GM12878 (cell line): ENCODE results near the gene CFL2. TPM values are rescaled to one million over a fixed set of nuclear protein-coding genes. Genes with fewer than 3 reads are reported as not detected.

Experiments used
- ATAC-seq: fragments of 200-7000 bp; cut with Tn5 transposase; 3 replicates; pipeline ENCODE4 v1.9.1; 2020; ENCODE audit warnings: mild to moderate bottlenecking, moderate library complexity
- BruUV-seq: library from RNA; stranded (reverse); fragments of 400-500 nt; replicated peaks from 2 replicates; lab custom pipeline; 2021; lab: Mats Ljungman, UMichigan
- CTCF ChIA-PET: fragments of 300-600 bp; sonication (Branson Sonifier 250); formaldehyde crosslinking; extraction: SDS; loops from one replicate; lab custom pipeline; 2021; ENCODE audit warnings: inconsistent platforms; lab: Yijun Ruan, JAX
- POLR2A ChIA-PET: fragments of 350-600 bp; formaldehyde crosslinking; extraction: SDS; loops from one replicate; lab custom pipeline; 2021; ENCODE audit warnings: inconsistent platforms; lab: Charles Lee
- RAD21 ChIA-PET: fragments of 300-600 bp; sonication (Branson Sonifier 250); formaldehyde crosslinking; loops from one replicate; lab custom pipeline; 2023; ENCODE audit warnings: antibody characterized with exemption; ENCODE audit not compliant: unreplicated experiment; lab: Charles Lee
- SMC1A ChIA-PET: fragments of 300-600 bp; sonication (Branson Sonifier 250); formaldehyde crosslinking; loops from one replicate; lab custom pipeline; 2023; ENCODE audit not compliant: unreplicated experiment, uncharacterized antibody; lab: Charles Lee
- DNase-seq: peaks from one replicate; pipeline ENCODE4 v3.0.0-alpha.2; 2011; ENCODE audit warnings: low read depth, low spot score
- FAIRE-seq: peaks from 3 replicates; lab custom pipeline; 2011; peaks lifted over from hg19 to GRCh38; lab: Jason Lieb, UNC
- H2AFZ ChIP-seq: 2 replicates; pipeline ENCODE4 v1.6.0; 2011; ENCODE audit warnings: low read depth, low read length, control low read depth; ENCODE audit not compliant: control insufficient read depth
- H3K27ac ChIP-seq: 2 replicates; pipeline ENCODE4 v1.5.1; 2011; ENCODE audit warnings: control low read depth; ENCODE audit not compliant: control insufficient read depth, insufficient read depth
- H3K27me3 ChIP-seq, 2 experiments: replicated peaks in 1 of 2; 2 replicates each; pipeline versions ENCODE4 v1.6.0 to v1.6.1; 2011; ENCODE audit warnings: low read length in 1 of 2; ENCODE audit not compliant: control insufficient read depth in 2 of 2, insufficient read depth in 2 of 2
- H3K36me3 ChIP-seq, 2 experiments: 2 replicates each; pipeline ENCODE4 v1.5.1; 2011; ENCODE audit warnings: low read length in 1 of 2; ENCODE audit not compliant: control insufficient read depth in 2 of 2, insufficient read depth in 2 of 2
- H3K4me1 ChIP-seq: 2 replicates; pipeline ENCODE4 v1.6.1; 2011; ENCODE audit warnings: mild to moderate bottlenecking, low read length, moderate library complexity, mixed read lengths; ENCODE audit not compliant: control insufficient read depth, insufficient read depth
- H3K4me2 ChIP-seq: 2 replicates; pipeline ENCODE4 v1.6.0; 2011; ENCODE audit warnings: control low read depth; ENCODE audit not compliant: control insufficient read depth, insufficient read depth
- H3K4me3 ChIP-seq: fragments of 200-600 bp; sonication (generic); 2 replicates; pipeline ENCODE4 v1.5.1; 2016
- H3K79me2 ChIP-seq: 2 replicates; pipeline ENCODE4 v1.6.0; 2011; ENCODE audit warnings: low read length; ENCODE audit not compliant: control insufficient read depth, insufficient read depth
- H3K9ac ChIP-seq: 2 replicates; pipeline ENCODE4 v1.8.0; 2011; ENCODE audit warnings: low read length, control low read depth, mixed read lengths; ENCODE audit not compliant: control insufficient read depth, insufficient read depth
- H3K9me3 ChIP-seq: replicated peaks from 3 replicates; pipeline ENCODE4 v1.5.1; 2011; ENCODE audit warnings: mild to moderate bottlenecking, low read length; ENCODE audit not compliant: control insufficient read depth, insufficient read depth
- H4K20me1 ChIP-seq: 2 replicates; pipeline ENCODE4 v1.6.0; 2011; ENCODE audit not compliant: control insufficient read depth, insufficient read depth
- BHLHE40 ChIP-seq, 2 experiments: fragments of 450-650 bp in 1 of 2; IDR thresholded peaks; 2 replicates each; pipeline ENCODE4 v1.6.1; 2011 to 2017; ENCODE audit warnings: low read depth in 2 of 2, borderline replicate concordance in 1 of 2, improper control_type of control experiment in 1 of 2, low read length in 1 of 2, mild to moderate bottlenecking in 1 of 2
- CHD4 ChIP-seq: fragments of 200-600 bp; sonication (generic); IDR thresholded peaks from 2 replicates; pipeline ENCODE4 v1.6.1; 2016; ENCODE audit warnings: mild to moderate bottlenecking
- ESRRA ChIP-seq: IDR thresholded peaks from 2 replicates; pipeline ENCODE4 v1.6.1; 2012; ENCODE audit warnings: mild to moderate bottlenecking, low read length, improper control_type of control experiment
- FOS ChIP-seq: IDR thresholded peaks from 3 replicates; pipeline ENCODE4 v1.6.1; 2011; ENCODE audit warnings: borderline replicate concordance; ENCODE audit not compliant: insufficient read length; ENCODE audit errors: extremely low read depth
- IRF4 ChIP-seq: IDR thresholded peaks from 2 replicates; pipeline ENCODE4 v1.6.1; 2011; ENCODE audit warnings: low read depth, low read length
- KAT2A ChIP-seq: conservative IDR thresholded peaks from 2 replicates; pipeline ENCODE4 v1.6.1; 2011; ENCODE audit warnings: low read depth, low read length; ENCODE audit not compliant: control insufficient read depth
- NBN ChIP-seq: fragments of 450-650 bp; IDR thresholded peaks from 2 replicates; pipeline ENCODE4 v1.6.1; 2016
- POLR2AphosphoS2 ChIP-seq: IDR thresholded peaks from 2 replicates; pipeline ENCODE4 v1.6.1; 2011; ENCODE audit warnings: low read depth, mild to moderate bottlenecking, low read length, improper control_type of control experiment, moderate library complexity
- RAD51 ChIP-seq: fragments of 450-650 bp; IDR thresholded peaks from 2 replicates; pipeline ENCODE4 v1.6.1; 2016; ENCODE audit warnings: moderate library complexity, mild to moderate bottlenecking, inconsistent platforms
- RELA ChIP-seq: fragments of 450-650 bp; IDR thresholded peaks from 2 replicates; pipeline ENCODE4 v1.8.0; 2014; ENCODE audit warnings: borderline replicate concordance; ENCODE audit not compliant: partially characterized antibody
- RUNX3 ChIP-seq: IDR thresholded peaks from 2 replicates; pipeline ENCODE4 v1.6.1; 2012; ENCODE audit warnings: low read length, inconsistent platforms
- SMARCA5 ChIP-seq: fragments of 450-650 bp; IDR thresholded peaks from 2 replicates; pipeline ENCODE4 v1.6.1; 2017; ENCODE audit warnings: mild to moderate bottlenecking
- TBL1XR1 ChIP-seq: IDR thresholded peaks from 2 replicates; pipeline ENCODE4 v1.6.1; 2012; ENCODE audit warnings: low read depth, low read length, improper control_type of control experiment
- TCF3 ChIP-seq: IDR thresholded peaks from 2 replicates; pipeline ENCODE4 v1.6.1; 2012; ENCODE audit warnings: low read depth, mild to moderate bottlenecking, low read length, borderline replicate concordance; ENCODE audit not compliant: insufficient read depth
- YBX1 ChIP-seq: fragments of 450-650 bp; IDR thresholded peaks from 2 replicates; pipeline ENCODE4 v1.6.1; 2016; ENCODE audit warnings: antibody characterized with exemption
- ZSCAN29 ChIP-seq: fragments of 450-650 bp; IDR thresholded peaks from 2 replicates; pipeline ENCODE4 v1.6.1; 2017; ENCODE audit warnings: mild to moderate bottlenecking, moderate library complexity
- WGBS: methylation state at CpG from one replicate; pipeline ENCODE4 v1.1.6; 2016; ENCODE audit warnings: low lambda C conversion rate; ENCODE audit not compliant: insufficient replicate concordance, insufficient coverage; ENCODE audit errors: missing lambda C conversion rate; 5-methylcytosine and 5-hydroxymethylcytosine counted together
- in situ Hi-C: fragments of 300-500 bp; cut with MboI; formaldehyde crosslinking; loops from 9 replicates; pipeline ENCODE4 v1.14.3; 2018; ENCODE audit warnings: mixed read lengths
- intact Hi-C: fragments of 100-400 bp; cut with micrococcal nuclease; formaldehyde crosslinking; loops from one replicate; pipeline ENCODE4 v1.14.2; 2022; ENCODE audit not compliant: unreplicated experiment
- polyA plus RNA-seq, 11 experiments: library from polyadenylated mRNA; depleted of rRNA in 4 of 11; unstranded in 6 of 11; stranded (reverse) in 5 of 11; fragments of >200 nt; fragmentation: Nextera tagmentation in 4 of 11; fragmentation: Illumina TruSeq in 1 of 11; extraction: Ambion mirVana in 4 of 11; extraction: Trizol in 1 of 11; gene quantifications; 1 replicate in 1 of 11; 2 replicates in 10 of 11; pipeline versions ENCODE4 v1.2.1 to v1.2.3, GENCODE V29; 2011 to 2016; ENCODE audit warnings: inconsistent platforms in 2 of 11, missing spikeins in 2 of 11, low read depth in 1 of 11
- total RNA-seq, 4 experiments: library from RNA; depleted of rRNA in 3 of 4; stranded (reverse); fragments of >200 nt in 3 of 4; fragmentation: Illumina TruSeq in 1 of 4; extraction: Trizol in 1 of 4; gene quantifications; 2 replicates each; pipeline versions ENCODE4 v1.2.1 to v1.2.3, GENCODE V29; 2013 to 2021
- TF ChIP-seq, protein P1 (sequence below): fragments of 450-650 bp; IDR thresholded peaks from 2 replicates; pipeline ENCODE4 v1.6.1; 2017; ENCODE audit warnings: mild to moderate bottlenecking, low read depth, inconsistent platforms; ENCODE audit not compliant: poor library complexity, severe bottlenecking
- TF ChIP-seq, protein P2 (sequence below): IDR thresholded peaks from 2 replicates; pipeline ENCODE4 v1.6.1; 2012; ENCODE audit warnings: mild to moderate bottlenecking, low read depth, low read length

The CFL2 gene
- total and polyA plus RNA-seq, 10 of the 15 experiments (the other 5 are each of a cell fraction or from before 2014, with no cell fraction given) = 4.7 to 13.4 (median 8.4) TPM

DNA sequence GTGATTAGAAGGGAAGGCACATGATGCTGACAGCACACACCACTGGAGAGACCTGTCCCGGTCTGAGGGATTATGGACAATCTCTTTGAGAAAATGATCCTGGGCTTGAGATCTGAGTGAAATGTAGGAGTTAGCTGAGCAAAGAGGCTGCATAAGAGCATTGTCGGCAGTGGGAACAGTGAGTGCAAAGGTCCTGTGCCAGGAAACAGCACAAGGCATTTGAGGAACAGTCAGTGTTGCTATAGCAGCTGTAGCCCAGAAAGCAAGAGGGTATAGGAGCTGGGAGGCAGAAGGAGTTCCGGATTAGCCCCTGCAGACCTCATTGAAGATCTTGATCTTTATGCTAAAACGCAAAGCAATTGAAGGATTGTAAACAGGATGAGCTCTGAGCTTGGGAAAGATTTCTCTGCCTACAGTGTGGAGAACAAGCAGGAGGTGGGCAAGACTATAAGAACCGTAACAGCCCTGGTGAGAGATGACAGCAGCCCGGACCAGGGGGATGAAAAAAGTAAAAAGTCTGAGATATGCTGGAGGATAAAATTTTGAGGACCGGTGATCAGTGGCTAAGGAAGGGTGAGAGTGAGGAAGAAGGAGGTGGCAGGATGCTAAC is 28.5 kb downstream of the CFL2 start:
- SMC1A ChIA-PET = interaction anchor here (1.1 to 1.3 kb wide), 3 partner anchors 22 to 736 kb away, joined by 3 to 4 read pairs (median 4); no protein-coding TSS in a partner anchor
- in situ Hi-C loops (no loop called here), intact Hi-C loops (no loop called here)
- TF ChIP-seq, protein P1, sequence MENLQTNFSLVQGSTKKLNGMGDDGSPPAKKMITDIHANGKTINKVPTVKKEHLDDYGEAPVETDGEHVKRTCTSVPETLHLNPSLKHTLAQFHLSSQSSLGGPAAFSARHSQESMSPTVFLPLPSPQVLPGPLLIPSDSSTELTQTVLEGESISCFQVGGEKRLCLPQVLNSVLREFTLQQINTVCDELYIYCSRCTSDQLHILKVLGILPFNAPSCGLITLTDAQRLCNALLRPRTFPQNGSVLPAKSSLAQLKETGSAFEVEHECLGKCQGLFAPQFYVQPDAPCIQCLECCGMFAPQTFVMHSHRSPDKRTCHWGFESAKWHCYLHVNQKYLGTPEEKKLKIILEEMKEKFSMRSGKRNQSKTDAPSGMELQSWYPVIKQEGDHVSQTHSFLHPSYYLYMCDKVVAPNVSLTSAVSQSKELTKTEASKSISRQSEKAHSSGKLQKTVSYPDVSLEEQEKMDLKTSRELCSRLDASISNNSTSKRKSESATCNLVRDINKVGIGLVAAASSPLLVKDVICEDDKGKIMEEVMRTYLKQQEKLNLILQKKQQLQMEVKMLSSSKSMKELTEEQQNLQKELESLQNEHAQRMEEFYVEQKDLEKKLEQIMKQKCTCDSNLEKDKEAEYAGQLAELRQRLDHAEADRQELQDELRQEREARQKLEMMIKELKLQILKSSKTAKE = no peak
- no peak for TF ChIP-seq ZSCAN29
- no peak for TF ChIP-seq RELA
- no peak for TF ChIP-seq RUNX3
- no peak for TF ChIP-seq FOS
- TF ChIP-seq RAD51 = no peak
- no peak for TF ChIP-seq TBL1XR1
- no peak for TF ChIP-seq KAT2A
- no peak for TF ChIP-seq TCF3
- TF ChIP-seq POLR2AphosphoS2 = no peak
- TF ChIP-seq YBX1 = no peak
- no peak for TF ChIP-seq ESRRA
- TF ChIP-seq SMARCA5 = no peak
- TF ChIP-seq, protein P2, sequence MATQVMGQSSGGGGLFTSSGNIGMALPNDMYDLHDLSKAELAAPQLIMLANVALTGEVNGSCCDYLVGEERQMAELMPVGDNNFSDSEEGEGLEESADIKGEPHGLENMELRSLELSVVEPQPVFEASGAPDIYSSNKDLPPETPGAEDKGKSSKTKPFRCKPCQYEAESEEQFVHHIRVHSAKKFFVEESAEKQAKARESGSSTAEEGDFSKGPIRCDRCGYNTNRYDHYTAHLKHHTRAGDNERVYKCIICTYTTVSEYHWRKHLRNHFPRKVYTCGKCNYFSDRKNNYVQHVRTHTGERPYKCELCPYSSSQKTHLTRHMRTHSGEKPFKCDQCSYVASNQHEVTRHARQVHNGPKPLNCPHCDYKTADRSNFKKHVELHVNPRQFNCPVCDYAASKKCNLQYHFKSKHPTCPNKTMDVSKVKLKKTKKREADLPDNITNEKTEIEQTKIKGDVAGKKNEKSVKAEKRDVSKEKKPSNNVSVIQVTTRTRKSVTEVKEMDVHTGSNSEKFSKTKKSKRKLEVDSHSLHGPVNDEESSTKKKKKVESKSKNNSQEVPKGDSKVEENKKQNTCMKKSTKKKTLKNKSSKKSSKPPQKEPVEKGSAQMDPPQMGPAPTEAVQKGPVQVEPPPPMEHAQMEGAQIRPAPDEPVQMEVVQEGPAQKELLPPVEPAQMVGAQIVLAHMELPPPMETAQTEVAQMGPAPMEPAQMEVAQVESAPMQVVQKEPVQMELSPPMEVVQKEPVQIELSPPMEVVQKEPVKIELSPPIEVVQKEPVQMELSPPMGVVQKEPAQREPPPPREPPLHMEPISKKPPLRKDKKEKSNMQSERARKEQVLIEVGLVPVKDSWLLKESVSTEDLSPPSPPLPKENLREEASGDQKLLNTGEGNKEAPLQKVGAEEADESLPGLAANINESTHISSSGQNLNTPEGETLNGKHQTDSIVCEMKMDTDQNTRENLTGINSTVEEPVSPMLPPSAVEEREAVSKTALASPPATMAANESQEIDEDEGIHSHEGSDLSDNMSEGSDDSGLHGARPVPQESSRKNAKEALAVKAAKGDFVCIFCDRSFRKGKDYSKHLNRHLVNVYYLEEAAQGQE = no peak
- TF ChIP-seq CHD4 = no peak
- TF ChIP-seq IRF4 = no peak
- no peak for TF ChIP-seq NBN
- no peak for TF ChIP-seq BHLHE40 (IDR thresholded peaks at IDR 0.05; ENCODE audit: borderline replicate concordance in 1 of 2, low read depth in 2 of 2, low read length in 1 of 2)
- Histone ChIP-seq H3K27ac (no peak overlapping the region), H3K9me3 (no peaks in the 10 kb centered on the region), H3K79me2 (no peaks in the 10 kb centered on the region), H3K4me3 (no peak overlapping the region), H3K4me1 (no peaks in the 10 kb centered on the region), H3K9ac (no peak overlapping the region), H2AFZ (no peak overlapping the region), H4K20me1 (no peaks in the 10 kb centered on the region), H3K36me3 (no peaks in the 10 kb centered on the region), H3K27me3 (no peaks in the 10 kb centered on the region), H3K4me2 (no peak overlapping the region)
- WGBS = 84% methylated on average over 7 of the region's 7 CpGs
- POLR2A ChIA-PET = no interaction called here
- no TSS peak for BruUV-seq
- CTCF ChIA-PET = interaction anchor here (1.3 to 1.7 kb wide), 2 partner anchors 13 to 37 kb away, joined by 4 to 6 read pairs; no protein-coding TSS in a partner anchor
- no peak for FAIRE-seq
- RAD21 ChIA-PET = no interaction called here
- no peak for ATAC-seq
- DNase-seq = no peak
